ENCODE measurements around the gene TUBAL3.

Gene TUBAL3

DNA sequence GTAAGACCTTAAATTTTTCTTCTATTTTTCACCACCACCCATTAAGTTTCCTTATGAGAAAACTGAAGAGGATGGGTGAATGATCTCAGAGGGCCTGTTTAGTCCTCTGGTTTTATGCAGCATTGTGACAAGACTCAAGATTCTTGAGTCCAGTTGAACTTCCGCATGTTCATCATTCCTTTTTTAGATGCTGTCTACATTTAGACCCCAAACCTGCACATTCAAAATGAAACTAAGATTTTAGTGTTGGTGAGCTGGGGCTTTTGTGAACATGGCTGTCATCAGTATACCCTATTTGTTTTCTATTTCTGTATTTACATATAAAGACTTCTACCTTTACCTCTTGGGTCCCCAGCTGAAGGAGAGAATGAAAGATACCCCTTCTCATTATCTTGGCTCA is 38.8 kb upstream of the TUBAL3 start:
- Histone ChIP-seq H3K9me3 (ENCODE audit: control insufficient read depth, insufficient read depth, low read length) (no peaks in the 10 kb centered on the region), H3K27me3 (ENCODE audit: control insufficient read depth, insufficient read depth, low read length) (no peaks in the 10 kb centered on the region), H3K27ac (ENCODE audit: low read depth, low read length) (no peak overlapping the region), H3K9ac (ENCODE audit: low read depth, low read length) (no peak overlapping the region), H3K4me3 (ENCODE audit: low read depth, low read length) (no peak overlapping the region), H3K36me3 (ENCODE audit: control insufficient read depth, insufficient read depth, low read length) (peaks cover 12% of the 10 kb centered on the region; the same call in 1 of the 2 replicates), H3K4me1 (ENCODE audit: control insufficient read depth, insufficient read depth, low read length) (peaks cover 21% of the 10 kb centered on the region)

DNA sequence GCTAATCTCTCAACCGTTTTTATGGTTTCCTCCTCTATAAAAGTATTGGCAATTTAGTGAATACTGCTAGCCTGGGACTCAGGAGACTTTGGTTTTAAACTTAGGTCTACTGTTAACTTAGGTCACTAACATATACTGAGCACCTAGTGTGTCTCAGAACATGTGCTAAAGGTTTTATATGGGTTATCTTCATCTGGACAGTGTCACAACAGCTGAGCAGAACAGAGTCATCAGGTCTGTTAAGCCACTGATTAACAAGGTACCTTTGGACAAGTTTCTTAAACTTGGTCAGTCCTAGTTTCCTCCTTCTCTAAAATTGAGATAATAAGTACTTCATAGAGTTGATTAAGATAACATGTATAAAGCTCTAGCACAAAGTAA is 38.4 kb upstream of the TUBAL3 start:
- Histone ChIP-seq H3K9ac (ENCODE audit: low read depth, low read length) (no peak overlapping the region), H3K4me1 (ENCODE audit: control insufficient read depth, insufficient read depth, low read length) (peaks cover 17% of the 10 kb centered on the region), H3K36me3 (ENCODE audit: control insufficient read depth, insufficient read depth, low read length) (peaks cover 12% of the 10 kb centered on the region; the same call in 1 of the 2 replicates), H3K27me3 (ENCODE audit: control insufficient read depth, insufficient read depth, low read length) (no peaks in the 10 kb centered on the region), H3K27ac (ENCODE audit: low read depth, low read length) (no peak overlapping the region), H3K4me3 (ENCODE audit: low read depth, low read length) (no peak overlapping the region), H3K9me3 (ENCODE audit: control insufficient read depth, insufficient read depth, low read length) (no peaks in the 10 kb centered on the region)

DNA sequence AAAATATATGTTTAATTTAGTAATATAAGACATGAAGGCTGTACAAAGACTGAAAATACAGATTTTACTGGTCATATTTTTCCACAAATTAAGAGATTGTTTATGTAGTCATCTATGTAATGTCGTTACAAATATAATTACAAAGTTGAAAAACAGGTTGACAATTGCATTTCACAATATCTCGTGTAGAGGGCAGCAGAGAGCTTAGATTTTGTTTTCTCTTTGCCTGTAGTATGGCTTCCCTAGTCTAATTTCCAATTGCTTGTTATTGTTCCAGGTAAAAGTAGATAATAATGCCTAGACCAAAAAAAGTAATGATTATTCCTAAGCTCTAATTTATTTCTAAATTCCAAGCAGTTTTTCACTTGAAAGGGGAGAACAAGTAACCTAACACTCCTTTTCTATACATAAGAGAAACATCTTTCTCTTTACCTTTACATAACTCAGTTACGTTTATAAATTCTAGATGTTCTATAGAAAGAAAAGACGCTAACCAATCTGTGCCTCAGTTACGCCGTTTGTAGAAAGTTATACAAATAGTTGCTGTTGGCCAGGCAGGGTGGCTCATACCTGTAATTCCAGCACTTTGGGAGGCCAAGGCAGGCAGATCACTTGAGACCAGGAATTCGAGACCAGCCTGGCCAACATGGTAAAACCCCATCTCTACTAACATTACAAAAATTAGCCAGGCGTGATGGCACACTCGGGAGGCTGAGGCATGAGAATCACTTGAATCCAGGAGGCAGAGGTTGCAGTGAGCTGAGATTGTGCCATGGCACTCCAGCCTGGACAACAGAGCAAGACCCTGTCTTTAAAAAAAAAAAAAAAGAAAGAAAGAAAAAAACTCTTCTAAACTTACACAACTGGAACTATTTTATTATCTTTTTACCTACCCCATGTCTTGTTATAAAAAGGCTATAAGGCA is 37.7 kb upstream of the TUBAL3 start:
- peaks cover 11% of the 10 kb centered on the region for H3K4me1 ChIP-seq (ENCODE audit: control insufficient read depth, insufficient read depth, low read length)
- H3K27ac ChIP-seq (ENCODE audit: low read depth, low read length): no peak overlapping the region
- H3K27me3 ChIP-seq (ENCODE audit: control insufficient read depth, insufficient read depth, low read length): no peaks in the 10 kb centered on the region
- no peak overlapping the region for H3K9ac ChIP-seq (ENCODE audit: low read depth, low read length)
- no peaks in the 10 kb centered on the region for H3K9me3 ChIP-seq (ENCODE audit: control insufficient read depth, insufficient read depth, low read length)
- H3K36me3 ChIP-seq (ENCODE audit: control insufficient read depth, insufficient read depth, low read length): peaks cover 16% of the 10 kb centered on the region; the same call in 1 of the 2 replicates
- no peak overlapping the region for H3K4me3 ChIP-seq (ENCODE audit: low read depth, low read length)

DNA sequence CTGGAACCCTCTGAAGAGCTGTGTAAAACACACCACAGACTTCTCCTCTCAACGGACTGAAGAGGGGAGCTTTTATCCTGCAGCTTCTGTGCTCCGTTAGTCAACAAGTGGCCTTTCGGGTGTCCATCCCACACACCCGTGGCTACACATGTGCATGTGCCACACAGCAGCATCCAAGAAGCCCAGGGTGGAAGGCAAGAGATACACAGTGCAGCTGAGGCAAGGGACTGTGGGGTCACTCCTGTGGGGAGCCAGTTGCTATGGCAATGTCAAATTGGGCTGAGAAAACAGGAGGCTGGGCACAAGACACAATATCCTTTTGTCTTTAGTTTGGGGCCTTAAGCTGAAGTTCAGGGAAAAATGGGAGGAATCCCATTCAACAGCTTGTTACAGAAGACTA is 36.5 kb upstream of the TUBAL3 start:
- Histone ChIP-seq H3K4me3 (ENCODE audit: low read depth, low read length) (no peak overlapping the region), H3K9me3 (ENCODE audit: control insufficient read depth, insufficient read depth, low read length) (no peaks in the 10 kb centered on the region), H3K36me3 (ENCODE audit: control insufficient read depth, insufficient read depth, low read length) (peaks cover 16% of the 10 kb centered on the region; the same call in 1 of the 2 replicates), H3K27me3 (ENCODE audit: control insufficient read depth, insufficient read depth, low read length) (no peaks in the 10 kb centered on the region), H3K4me1 (ENCODE audit: control insufficient read depth, insufficient read depth, low read length) (peaks cover 3% of the 10 kb centered on the region), H3K9ac (ENCODE audit: low read depth, low read length) (no peak overlapping the region), H3K27ac (ENCODE audit: low read depth, low read length) (no peak overlapping the region)

DNA sequence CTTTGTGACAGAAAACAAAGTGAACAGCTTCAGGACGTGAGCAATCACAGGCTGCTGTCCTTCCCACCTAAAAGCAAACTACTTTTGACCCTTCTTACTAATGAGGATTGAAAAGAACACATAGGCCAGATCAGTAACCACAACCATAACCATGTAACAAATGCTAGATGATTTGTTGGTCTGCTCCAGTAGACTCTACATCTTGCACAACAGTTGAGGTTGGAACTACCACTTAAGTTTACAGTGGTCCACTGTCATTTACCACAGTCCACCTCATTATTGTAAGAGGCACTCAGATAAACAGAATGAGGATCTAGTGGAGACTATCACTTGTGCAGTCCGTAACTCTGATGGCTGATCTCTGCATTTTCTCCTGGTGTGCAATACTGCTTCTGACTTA is 35.6 kb upstream of the TUBAL3 start:
- peaks cover 16% of the 10 kb centered on the region; the same call in 1 of the 2 replicates for H3K36me3 ChIP-seq (ENCODE audit: control insufficient read depth, insufficient read depth, low read length)
- H3K27me3 ChIP-seq (ENCODE audit: control insufficient read depth, insufficient read depth, low read length): no peaks in the 10 kb centered on the region
- no peak overlapping the region for H3K27ac ChIP-seq (ENCODE audit: low read depth, low read length)
- no peaks in the 10 kb centered on the region for H3K4me1 ChIP-seq (ENCODE audit: control insufficient read depth, insufficient read depth, low read length)
- H3K9ac ChIP-seq (ENCODE audit: low read depth, low read length): no peak overlapping the region
- no peaks in the 10 kb centered on the region for H3K9me3 ChIP-seq (ENCODE audit: control insufficient read depth, insufficient read depth, low read length)
- no peak overlapping the region for H3K4me3 ChIP-seq (ENCODE audit: low read depth, low read length)

DNA sequence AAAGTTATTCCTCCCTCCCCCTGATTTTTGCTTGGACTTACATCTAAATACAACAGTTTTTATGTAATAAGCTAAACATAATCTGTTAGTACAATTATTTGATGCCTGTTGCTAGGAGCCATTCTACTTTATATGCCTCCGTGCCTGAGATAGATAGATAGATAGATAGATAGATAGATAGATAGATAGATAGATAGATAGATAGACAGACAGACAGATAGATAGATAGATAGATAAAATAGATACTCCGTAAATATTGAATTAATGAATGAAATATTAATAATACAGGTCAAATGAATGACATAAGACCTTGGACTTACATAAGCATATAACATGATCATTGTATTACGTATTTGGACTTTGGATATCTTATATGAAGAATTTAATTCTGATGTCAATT is 30.7 kb upstream of the TUBAL3 start:
- no peak overlapping the region for H3K9ac ChIP-seq (ENCODE audit: low read depth, low read length)
- H3K27me3 ChIP-seq (ENCODE audit: control insufficient read depth, insufficient read depth, low read length): no peaks in the 10 kb centered on the region
- H3K9me3 ChIP-seq (ENCODE audit: control insufficient read depth, insufficient read depth, low read length): no peaks in the 10 kb centered on the region
- peaks cover 29% of the 10 kb centered on the region for H3K36me3 ChIP-seq (ENCODE audit: control insufficient read depth, insufficient read depth, low read length)
- H3K4me1 ChIP-seq (ENCODE audit: control insufficient read depth, insufficient read depth, low read length): no peaks in the 10 kb centered on the region; the same call in 1 of the 2 replicates
- no peak overlapping the region for H3K4me3 ChIP-seq (ENCODE audit: low read depth, low read length)
- no peak overlapping the region for H3K27ac ChIP-seq (ENCODE audit: low read depth, low read length)

DNA sequence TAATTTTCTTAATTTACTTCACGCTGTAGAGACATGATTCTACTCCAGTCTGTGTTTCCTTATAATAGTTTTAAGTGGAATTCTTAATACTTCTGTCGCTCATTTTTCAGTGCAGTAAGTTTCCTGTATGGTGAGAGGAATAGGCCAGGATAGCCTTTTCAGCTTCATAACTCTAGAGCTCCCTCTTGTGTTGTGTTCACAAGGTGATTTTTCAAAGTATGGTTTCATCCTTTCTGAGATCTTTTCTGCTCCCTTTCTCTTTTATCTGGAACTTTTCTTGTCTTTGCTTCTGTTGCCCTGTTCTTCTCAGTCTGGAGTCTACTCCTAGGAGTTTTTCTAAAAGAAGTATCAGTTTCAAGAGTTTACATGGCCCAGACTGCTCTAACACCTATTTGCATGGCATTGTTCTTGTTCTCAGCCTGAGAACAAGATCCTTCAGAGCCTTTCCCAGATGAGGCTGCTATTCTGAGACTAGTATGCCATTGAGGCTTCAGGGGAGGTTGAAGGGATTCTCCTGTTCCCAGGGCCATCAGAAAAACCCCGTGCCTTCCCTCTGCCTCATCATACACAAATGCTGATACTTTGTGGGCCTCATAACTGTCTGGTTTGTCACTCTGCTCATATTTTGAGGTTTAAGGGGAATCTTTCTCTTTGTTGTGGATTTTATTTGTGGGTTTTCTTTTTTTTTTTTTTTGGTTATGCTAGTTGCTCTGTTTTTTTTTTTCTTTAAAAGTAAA is 29.6 kb upstream of the TUBAL3 start:
- H3K27ac ChIP-seq (ENCODE audit: low read depth, low read length): no peak overlapping the region
- no peak overlapping the region for H3K9ac ChIP-seq (ENCODE audit: low read depth, low read length)
- H3K9me3 ChIP-seq (ENCODE audit: control insufficient read depth, insufficient read depth, low read length): no peaks in the 10 kb centered on the region
- no peak overlapping the region for H3K4me3 ChIP-seq (ENCODE audit: low read depth, low read length)
- H3K27me3 ChIP-seq (ENCODE audit: control insufficient read depth, insufficient read depth, low read length): no peaks in the 10 kb centered on the region
- H3K4me1 ChIP-seq (ENCODE audit: control insufficient read depth, insufficient read depth, low read length): no peaks in the 10 kb centered on the region; the same call in 1 of the 2 replicates
- H3K36me3 ChIP-seq (ENCODE audit: control insufficient read depth, insufficient read depth, low read length): peaks cover 37% of the 10 kb centered on the region

DNA sequence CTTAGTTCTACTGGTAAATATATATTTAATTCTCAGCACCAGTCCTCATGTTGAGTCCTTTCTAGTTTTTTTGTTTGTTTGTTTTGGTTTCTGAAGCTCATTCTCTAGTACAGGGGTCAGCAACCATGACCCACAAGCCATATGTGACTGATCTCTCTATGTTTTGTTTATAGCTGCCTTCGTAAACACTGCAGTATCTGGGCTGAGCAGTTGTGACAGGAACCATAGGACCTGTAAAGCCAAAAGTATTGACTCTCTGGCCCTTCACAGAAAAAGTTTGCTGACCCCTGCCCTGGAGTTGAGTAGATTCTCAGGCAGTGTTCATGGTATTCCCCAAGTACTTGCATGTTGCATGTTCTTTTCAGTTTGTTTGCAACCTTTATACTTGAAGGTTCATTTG is 28.6 kb upstream of the TUBAL3 start:
- Histone ChIP-seq H3K36me3 (ENCODE audit: control insufficient read depth, insufficient read depth, low read length) (peaks cover 36% of the 10 kb centered on the region), H3K4me1 (ENCODE audit: control insufficient read depth, insufficient read depth, low read length) (no peaks in the 10 kb centered on the region; the same call in 1 of the 2 replicates), H3K9ac (ENCODE audit: low read depth, low read length) (no peak overlapping the region), H3K27me3 (ENCODE audit: control insufficient read depth, insufficient read depth, low read length) (no peaks in the 10 kb centered on the region), H3K27ac (ENCODE audit: low read depth, low read length) (no peak overlapping the region), H3K4me3 (ENCODE audit: low read depth, low read length) (no peak overlapping the region), H3K9me3 (ENCODE audit: control insufficient read depth, insufficient read depth, low read length) (no peaks in the 10 kb centered on the region)

DNA sequence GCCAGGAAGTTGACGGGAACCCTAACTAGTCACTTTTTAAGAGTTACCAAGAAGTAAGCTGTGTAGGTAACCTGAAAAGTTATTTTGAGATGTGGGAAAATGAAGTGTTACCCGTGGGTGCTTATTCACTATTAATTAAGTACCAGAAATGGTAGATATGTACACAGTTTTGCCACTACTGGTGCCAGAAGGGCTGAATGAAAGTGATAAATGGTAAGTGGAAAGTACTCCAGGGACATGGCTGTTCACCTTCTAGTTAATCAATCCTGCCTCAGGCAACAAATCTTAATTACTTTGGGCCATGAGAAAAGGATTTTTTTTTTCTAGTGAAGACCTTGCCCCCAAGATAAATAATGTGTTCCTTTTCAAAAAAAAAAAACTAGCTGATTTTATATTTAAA is 23.5 kb upstream of the TUBAL3 start:
- peaks cover 26% of the 10 kb centered on the region for H3K4me1 ChIP-seq (ENCODE audit: control insufficient read depth, insufficient read depth, low read length)
- H3K27me3 ChIP-seq (ENCODE audit: control insufficient read depth, insufficient read depth, low read length): no peaks in the 10 kb centered on the region
- no peak overlapping the region for H3K4me3 ChIP-seq (ENCODE audit: low read depth, low read length)
- peaks cover 39% of the 10 kb centered on the region for H3K36me3 ChIP-seq (ENCODE audit: control insufficient read depth, insufficient read depth, low read length)
- H3K9me3 ChIP-seq (ENCODE audit: control insufficient read depth, insufficient read depth, low read length): no peaks in the 10 kb centered on the region
- no peak overlapping the region for H3K9ac ChIP-seq (ENCODE audit: low read depth, low read length)
- no peak overlapping the region for H3K27ac ChIP-seq (ENCODE audit: low read depth, low read length)

DNA sequence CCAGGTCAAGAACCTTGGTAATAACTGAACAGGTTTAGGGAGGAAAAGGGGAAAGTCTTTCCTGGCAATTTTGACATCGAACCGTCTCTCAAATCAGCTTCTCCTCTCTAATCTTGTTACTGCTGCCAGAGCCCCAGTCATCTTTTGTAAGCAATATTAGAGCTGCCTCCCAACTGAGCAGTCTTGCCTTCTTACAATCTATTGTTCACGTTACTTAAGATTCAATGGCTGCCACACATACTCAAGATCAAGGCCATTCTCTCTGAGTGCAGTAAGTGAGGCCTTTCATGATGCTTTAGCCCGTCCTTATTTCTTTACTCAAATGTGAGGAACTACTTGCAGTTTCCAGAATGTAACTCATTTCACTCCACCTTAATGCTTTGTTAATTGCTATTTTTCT is 20.1 kb upstream of the TUBAL3 start:
- Histone ChIP-seq H3K4me3 (ENCODE audit: low read depth, low read length) (no peak overlapping the region), H3K36me3 (ENCODE audit: control insufficient read depth, insufficient read depth, low read length) (peaks cover 22% of the 10 kb centered on the region), H3K27me3 (ENCODE audit: control insufficient read depth, insufficient read depth, low read length) (no peaks in the 10 kb centered on the region)

DNA sequence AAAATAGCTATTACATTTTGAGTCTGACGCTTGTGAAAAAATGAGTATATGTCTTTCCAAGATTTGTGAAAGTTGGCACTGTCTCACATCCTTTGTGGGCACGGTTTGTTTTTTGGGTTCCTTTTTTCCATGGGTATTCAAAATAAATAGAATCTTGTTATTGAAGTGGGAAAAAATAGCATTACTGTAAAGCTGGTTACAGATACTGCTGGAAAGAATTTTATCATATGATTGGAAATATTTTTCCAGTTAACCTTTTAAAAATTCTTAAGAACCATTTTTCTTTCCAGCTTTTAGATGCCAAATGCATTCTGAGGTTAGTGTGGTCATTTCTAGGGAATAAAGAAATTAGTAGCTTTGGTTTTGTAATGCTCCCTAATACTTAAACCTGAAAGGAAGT is 19.1 kb upstream of the TUBAL3 start:
- Histone ChIP-seq H3K27me3 (ENCODE audit: control insufficient read depth, insufficient read depth, low read length) (no peaks in the 10 kb centered on the region), H3K9ac (ENCODE audit: low read depth, low read length) (no peak overlapping the region), H3K4me3 (ENCODE audit: low read depth, low read length) (no peak overlapping the region), H3K9me3 (ENCODE audit: control insufficient read depth, insufficient read depth, low read length) (no peaks in the 10 kb centered on the region), H3K36me3 (ENCODE audit: control insufficient read depth, insufficient read depth, low read length) (peaks cover 13% of the 10 kb centered on the region), H3K4me1 (ENCODE audit: control insufficient read depth, insufficient read depth, low read length) (peaks cover 26% of the 10 kb centered on the region), H3K27ac (ENCODE audit: low read depth, low read length) (no peak overlapping the region)

More for the DNA sequence above, 20.1 kb upstream of the TUBAL3 start:
- Histone ChIP-seq H3K27ac (ENCODE audit: low read depth, low read length) (no peak overlapping the region), H3K9ac (ENCODE audit: low read depth, low read length) (no peak overlapping the region), H3K9me3 (ENCODE audit: control insufficient read depth, insufficient read depth, low read length) (no peaks in the 10 kb centered on the region), H3K4me1 (ENCODE audit: control insufficient read depth, insufficient read depth, low read length) (peaks cover 26% of the 10 kb centered on the region)
